ENCODE measurements around the gene MAGI2.

Gene MAGI2

DNA sequence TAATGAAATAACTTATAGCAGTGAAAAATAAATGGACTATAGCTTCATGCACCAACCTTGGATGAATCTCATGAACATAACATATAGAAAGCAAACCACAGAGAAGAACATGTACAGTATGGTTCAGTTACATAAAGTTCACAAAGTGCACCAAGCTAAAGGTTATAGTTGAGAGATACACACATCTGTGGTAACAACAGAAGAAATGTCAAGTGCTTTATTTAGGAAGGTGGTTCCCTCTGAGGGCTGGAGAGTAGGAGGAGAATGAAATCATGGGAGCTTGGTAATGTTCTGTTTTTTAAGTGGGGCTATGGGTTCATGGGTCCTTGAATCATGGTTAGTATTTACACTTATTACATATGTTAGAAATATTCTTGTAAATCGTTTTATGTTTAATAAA lies 1331.6 kb downstream of the MAGI2 start:
- no peak for DNase-seq

DNA sequence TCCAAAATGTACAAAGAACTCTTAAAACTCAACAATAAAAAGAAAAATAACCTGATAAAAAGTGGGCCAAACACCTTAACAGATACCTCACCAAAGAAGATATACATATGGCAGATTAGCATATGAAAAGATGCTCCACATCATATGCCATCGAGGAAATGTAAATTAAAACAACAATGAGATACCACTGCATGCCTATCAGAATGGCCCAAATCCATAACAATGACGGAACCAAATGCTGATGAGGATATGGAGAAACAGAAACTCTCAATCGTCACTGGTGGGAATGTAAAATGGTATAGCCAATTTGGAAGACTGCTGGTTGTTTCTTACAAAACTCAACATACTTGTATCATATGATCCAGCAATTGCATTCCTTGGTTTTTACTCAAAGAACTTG lies 1335.0 kb downstream of the MAGI2 start:
- DNase-seq = no peak

DNA sequence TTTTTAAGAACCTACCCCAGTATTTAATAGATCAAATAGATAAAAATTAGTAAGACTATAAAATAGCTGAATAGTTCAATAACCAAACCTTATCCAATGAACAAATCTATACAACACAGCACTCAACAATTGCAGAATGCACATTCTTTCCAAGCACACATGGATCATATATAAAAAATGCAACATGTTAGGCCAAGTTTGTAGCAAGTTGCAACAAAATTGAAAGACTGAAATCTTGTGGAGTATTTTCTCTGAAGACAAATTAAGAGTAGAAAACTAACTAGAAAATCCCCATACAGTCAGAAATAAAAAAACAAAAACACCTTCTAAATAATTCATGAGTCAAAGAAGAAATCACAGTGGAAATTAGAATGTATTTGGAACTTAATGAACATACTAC lies 1337.6 kb downstream of the MAGI2 start:
- DNase-seq = no peak

DNA sequence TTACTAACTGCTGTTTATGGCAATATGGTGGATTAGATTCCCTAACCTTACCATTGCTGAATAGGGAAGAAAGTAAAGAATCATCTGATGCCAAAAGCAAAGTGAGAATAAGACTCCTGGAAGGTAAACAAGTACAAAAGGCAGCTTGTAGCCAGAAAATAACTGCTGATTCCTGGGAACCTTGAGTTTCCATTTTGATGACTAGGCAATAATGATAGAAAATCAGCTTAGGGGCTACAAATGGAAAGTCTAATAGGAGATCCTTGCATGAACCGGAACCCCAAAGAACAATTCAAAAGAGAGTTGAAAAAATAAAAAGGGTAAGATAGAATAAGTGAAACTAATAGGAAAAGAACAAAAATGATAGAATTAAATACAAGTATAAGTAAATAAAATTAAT lies 1338.5 kb downstream of the MAGI2 start:
- no peak for DNase-seq

DNA sequence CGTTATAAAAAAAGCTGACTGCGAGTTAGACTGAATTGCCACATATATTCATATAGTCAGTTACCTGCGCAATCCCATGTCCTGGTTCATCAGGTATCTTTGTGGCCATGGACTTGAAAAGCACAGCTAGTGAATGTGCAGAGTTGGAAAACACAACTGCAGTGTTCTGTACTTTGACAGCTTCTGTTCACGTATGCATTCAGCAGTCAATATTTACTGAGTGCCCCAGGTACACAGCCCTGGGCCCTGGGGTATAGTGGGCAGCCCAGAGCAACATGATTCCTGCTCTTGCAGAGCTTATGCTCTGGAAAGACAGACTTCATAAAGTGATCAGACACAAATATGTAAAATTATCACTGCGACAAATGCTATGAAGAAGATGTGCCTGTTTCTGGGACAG lies 1341.0 kb downstream of the MAGI2 start:
- no peak for DNase-seq

DNA sequence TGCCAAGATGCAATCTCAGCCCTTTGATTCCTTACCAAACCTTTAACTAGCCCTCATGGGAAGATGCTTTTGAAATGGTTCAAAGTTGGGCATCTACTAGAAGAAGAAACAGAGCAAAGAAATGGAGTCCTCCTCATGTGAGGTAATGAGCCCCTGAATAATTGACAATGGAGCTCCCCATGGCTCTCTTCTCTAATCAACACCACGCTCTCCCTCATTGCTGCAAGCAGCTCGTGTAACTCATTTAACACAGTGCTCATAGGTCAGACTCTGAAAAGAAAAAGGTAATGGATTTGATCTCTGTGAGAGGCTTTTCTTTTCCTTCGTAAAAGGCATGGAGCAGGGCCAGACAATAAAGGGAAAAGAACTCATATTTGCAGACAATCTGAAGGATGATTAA lies 1342.1 kb downstream of the MAGI2 start:
- no peak for DNase-seq

DNA sequence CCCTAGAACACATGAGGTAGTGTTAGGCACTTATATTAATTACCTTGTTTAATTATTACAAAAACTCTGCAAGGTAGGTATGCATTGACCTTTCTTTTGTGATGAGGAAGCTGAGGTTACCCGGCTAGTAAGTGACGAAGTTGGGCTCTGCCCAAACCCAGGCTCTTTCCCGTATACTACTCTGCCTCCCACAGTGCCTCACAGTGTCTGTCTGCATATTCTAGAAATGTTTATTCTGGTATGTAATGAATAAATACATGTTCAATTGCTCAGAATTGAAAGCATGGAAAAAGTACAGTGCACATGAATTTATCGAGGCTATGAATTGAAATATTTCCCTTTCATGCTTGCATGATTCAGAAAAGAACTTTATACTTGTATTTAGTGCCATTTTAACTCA lies 1350.0 kb downstream of the MAGI2 start:
- DNase-seq = peak; percentile 53

DNA sequence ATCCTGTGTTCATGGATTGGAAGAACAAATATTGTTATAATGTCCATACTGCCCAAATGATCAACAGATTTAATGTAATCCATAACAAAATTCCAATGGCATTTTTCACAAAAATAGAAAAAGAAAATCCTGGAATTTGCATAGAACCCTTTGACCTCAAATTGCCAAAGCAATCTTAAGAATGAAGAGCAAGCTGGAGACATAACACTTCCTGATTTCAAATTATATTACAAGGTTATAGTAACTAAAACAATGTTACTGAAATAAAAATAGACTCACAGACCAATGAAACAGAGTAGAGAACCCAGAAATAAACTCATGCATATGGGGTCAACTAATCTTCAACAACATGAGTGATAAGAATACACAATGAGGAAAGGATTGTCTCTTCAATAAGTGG lies 1352.4 kb downstream of the MAGI2 start:
- DNase-seq = peak; percentile 58

DNA sequence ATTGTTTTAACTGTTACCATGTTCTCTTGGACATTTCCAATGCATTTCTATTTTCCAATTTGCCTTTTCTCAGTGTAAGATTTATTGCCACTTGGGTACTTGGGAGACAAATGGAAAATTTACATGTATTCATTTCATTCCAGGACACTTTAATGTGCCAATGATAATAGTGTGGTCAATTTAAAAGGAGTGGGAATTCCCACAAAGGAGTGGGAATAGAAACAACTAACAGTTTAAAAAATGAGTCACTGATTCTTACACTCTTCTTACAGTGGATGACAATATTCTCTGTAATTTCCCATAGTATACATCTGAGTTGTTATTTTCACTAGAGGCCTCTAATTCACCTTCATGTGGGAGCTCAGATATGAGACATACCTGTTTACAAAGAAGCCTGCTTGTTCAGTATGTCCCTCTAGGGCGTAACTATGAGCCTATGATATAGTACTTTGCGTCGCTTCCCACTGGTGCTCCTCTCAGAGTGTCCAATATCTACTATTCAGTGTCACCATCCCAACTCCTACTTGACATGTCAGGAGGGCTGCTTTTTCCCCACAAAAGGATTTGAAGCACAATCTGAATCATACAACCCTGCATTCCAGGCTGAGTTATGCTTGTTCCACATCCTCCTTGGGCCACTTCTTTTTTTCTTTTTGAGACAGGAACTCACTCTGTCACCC lies 1353.6 kb downstream of the MAGI2 start:
- DNase-seq = peak; percentile 95

DNA sequence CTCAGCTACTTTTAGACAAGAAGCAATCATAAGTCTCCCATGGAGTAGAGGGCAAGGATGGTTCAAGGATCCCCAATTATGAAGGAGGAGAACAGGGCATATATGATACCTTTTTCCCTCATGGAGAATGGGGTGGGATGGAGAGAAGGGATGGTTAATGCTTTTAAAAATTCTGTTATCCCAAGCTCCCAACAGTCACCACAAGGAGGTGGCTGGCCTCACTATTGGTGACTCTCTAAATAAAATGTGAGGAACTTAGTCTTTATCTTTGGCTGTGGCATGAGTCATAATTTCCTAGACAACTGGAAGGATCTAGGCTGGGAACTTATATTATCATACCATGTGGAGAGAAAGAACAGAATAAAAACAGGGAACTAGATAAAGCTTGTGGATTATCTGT lies 1357.9 kb downstream of the MAGI2 start:
- peak; percentile 85 for DNase-seq

DNA sequence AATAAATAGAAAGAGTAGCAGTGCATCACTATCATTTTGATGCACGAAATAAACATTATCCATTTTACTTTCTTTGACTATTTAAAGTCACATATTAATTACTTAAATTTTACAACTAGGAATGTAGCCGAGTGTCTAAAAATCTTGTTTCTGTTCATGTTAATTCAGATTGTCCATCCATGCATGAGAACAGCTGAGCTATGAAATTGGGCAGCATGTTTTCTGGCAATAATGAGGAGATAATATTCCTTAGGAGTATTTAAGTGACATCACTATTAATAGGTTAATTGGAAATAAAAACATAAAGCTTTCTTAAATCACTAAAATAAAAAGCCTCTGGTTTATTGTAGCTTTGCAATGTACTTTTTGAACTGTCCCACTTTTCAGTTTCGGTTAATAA lies 1361.1 kb downstream of the MAGI2 start:
- no peak for DNase-seq

DNA sequence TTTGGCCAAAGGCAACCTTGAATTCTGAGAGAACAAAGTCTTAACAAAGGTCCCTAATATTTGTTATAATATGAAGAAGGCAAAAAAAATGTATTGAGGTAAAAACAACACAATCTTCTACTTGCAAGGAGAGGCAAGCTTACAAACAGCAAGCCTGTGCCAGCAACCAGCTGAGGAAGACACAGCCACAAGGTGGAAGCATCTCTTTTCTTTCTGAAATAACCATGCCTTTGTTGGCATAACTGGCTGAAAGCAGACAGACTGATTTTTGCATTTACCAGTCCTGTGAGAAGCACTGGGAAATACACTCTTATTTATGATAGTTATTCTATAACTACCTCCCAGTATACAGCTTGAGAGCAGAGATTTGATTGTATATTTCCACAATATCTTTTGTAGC lies 1362.9 kb downstream of the MAGI2 start:
- DNase-seq = peak; percentile 34

DNA sequence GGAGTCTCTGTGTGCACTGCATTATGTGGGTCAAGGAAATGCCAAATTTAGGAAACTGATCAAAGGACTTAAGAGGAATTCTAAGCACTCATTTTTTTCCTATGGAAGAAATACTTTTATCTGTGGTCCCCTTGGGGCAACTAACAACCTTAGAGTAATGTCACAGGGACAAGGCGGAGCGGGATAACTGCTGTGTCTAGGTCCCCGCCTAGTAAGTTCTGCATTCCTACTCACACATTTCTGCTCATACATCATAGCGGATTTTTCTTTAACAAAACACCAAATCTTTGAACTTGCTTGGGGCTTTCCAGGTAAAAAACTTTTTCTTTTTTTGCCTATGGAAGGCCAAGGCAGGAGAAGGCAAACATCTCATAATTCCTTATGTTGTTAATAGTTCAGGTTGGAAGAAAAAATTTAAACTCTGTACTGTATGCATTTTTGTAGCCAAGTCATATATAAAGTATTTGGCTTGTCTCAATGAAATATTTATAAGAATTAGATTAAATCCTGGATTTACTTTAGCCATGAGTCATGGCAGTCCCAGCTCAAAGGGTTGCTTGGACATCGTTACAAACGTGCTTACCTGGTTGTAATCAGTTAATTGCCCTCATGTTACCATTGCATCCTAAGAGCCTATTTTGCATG lies 1369.9 kb downstream of the MAGI2 start:
- DNase-seq = peak; percentile 45

DNA sequence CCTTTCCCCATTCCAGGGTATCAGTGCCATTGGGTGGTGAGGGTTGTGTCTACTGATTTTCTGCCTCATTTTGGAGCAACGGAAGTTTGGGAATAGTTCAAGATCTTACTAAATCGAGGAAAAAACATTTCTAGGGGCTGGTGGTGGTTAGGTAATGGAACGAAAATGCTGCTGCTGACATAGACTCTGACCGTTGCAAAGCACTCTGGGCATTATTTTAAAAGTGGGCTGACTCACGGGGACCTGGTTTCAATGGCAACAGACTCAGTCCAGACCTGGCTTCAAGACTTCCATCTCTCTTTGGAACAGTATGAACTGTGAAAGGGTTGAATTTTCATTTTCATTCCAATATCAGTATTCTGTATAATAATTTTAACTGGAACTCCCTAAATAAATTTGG lies 1370.9 kb downstream of the MAGI2 start:
- no peak for DNase-seq

DNA sequence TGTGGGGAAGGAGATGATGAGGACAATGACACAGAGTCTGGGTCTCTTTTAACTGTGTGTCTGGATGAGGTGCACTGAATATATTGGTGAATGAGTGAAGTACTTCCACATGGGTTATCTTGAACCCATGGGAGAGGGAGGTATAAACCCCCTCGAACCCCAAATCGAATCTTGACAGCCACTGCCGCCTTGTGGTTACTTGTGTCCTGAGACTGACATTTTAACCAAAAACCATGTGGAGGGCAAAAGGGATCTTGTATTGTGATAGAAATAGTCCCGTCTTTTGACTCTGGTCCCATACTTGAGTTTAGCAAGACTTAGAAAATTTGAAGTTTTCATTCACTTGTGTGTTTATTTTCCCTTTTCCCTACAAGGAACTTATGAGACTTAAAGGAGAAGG lies 1371.6 kb downstream of the MAGI2 start:
- no peak for DNase-seq

DNA sequence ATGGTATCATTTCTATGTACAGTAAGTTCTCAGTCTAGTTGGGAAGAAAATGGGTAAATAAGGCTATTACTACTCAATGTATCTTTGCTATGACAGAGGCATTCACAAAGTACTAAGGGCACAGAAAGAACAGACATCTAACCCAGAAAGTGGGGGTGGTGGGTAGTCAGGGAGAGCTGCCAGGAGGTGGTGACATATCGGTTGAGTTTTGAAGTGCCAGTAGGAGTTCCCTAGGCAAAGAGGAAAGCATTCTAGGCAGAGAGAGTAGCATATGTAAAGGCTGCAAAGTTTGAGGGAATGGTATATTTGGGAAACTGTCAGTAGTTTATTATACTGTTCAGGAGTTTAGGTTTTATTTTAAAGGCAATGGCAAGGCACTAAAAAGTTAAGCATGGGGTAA lies 1372.1 kb downstream of the MAGI2 start:
- no peak for DNase-seq

DNA sequence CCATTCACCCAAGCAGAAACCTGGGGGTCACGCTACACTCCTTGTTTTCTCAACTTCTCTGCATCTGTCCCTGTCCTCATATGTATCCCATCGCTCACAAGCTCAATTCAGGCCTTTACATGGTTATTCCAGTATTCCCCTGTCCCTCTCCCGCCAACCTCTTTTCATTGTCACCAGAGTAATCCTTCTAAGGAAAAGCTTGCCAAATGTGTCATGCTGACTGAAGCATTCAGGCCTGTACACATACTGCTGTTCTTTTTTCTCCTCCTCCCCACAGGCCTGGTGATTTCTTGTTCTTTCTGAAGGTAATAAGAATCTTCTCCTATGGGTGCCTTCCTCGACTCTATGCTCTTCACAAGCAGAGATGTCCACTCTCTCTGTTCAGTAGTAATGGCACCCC lies 1372.7 kb downstream of the MAGI2 start:
- no peak for DNase-seq

DNA sequence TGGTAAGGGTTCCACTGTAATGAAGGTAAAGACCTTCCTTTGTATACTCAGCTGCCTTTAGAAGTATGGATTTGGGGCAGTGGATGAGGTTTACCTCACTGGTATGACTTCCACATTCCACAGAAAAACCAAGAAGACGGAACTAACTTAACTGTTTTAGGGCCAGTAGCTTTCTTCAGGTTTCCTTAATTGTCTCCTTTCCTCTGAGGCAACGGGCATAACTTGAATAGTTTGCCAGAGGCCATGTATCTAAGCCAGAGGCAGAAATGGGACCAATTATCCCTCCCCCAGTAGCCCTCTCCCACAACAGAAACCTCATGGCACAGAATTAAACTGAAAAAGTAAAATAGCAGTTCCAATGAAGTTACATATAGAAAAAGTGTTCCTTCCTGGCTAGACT lies 1373.2 kb downstream of the MAGI2 start:
- DNase-seq = peak; percentile 42

DNA sequence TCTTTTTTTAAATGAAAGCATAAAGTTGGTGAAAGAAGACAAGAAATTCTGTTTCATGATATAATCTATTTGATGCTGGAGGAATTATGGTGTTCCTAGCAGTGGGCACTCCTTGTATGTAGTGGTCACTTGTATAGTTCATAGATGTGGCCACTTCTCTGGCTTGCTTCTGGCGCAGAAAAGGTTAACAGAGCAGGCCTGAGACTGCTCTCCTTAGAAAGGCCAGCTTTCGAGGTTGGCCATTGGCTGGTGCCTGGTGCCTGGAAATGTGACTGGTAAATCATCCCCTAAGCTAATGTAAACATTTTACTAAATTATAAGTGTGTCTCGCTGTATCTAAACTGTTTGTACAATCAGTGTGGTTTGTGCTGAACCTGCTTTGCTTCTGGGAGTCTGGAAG lies 1378.8 kb downstream of the MAGI2 start:
- DNase-seq = no peak

DNA sequence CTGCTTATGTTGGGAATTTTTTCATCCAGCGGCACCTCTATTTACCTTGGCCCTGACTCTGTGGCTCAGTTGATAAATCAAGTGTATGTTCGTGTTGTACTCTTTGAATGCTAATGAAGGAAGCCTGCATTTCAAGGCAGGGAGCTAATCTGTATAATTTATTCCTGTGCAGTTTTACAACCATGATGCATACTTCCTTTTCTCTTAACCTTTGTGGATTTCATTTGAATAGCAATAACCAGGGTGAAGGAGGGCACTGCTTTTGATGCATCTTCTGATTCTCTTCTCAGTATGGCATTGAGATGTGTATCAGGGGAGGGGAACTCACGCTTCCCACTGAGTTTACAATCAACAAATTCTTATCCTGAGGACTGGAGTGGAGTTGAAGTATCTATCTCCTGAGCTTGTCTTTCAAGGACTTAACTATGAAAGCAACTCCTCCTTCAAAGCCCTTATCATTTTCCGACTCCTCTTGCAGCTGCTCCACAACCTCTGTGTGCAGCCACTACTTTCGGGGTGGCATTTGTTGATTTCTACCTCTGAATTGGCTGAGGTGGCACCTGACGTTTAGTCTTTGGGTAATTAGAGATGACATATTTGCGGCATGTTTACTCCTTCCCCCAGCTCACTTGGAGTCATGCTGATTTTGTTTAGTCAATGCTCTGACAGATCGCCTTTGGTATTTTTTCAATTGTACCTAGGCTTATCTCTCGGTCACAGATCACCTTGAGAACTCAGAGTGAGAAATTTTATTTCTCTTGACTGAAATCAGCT lies 1379.7 kb downstream of the MAGI2 start:
- DNase-seq = no peak

DNA sequence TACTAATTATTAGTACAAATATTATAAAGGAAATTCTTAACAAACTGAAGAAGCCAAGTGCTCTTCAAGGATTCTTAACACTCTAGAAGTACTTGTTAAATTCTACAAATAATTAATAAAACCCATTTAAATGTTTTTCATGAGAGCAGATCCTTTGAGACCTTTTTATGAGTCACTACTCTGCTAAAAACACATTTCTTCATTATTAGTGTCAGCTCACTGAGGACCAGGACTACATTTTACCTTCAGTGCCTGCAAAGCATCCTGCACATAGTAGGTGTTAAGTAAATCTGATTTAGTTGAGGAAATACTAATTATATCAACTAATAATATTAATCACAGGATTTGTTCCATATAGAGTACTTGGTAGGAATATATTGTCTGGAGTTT lies 1381.3 kb downstream of the MAGI2 start:
- no peak for DNase-seq

DNA sequence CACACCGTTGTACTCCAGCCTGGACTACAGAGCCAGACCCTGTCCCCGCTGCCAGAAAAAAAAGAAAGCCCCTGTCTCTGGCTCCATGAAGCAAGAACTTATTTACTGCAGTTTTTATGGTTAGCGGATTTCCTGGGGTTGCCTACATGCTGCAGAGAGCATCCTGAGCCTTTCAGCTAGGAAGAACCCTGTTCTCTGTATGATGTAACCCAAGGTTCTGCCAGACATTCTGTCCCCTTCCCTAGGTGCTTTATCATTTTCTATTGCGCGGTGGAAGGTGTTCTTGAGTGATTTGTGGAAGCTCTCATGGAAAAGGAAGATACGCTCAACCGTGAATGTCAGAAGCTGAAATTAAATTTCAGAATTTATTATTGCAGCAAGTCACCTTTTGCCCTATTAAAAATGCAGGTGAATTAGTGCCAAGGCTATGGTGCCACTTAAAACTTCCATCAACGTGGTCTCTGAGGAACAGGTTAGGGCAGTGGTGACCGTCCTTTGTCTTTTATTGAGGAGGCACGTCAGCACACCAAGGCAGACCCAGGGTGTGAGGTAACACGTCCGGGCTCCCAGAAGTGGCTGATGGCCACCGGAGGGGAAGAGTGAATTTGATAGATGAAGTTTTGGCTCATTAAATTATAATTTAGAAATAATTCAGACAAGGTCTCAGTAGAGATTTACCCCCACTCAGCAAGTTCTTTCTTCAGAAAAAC lies 1381.8 kb downstream of the MAGI2 start:
- no peak for DNase-seq

DNA sequence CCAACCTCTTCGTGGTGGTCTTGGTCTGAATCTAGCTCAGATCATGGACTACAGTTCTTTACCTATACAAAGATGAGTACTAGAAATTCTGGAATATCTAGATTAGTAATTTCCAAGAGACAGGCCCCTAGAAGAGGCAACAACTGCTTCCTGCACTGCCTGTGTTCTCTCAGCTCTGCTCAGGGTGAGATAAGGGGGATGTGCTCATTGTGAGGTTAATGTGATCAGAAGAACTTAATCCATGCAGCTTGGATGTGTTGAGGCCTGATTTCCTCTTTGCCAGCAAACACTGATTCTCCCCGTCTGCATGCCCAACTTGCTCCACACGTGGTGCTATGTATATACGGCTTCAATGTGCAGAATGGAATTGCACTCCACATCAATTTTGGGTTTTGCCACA lies 1386.9 kb downstream of the MAGI2 start:
- no peak for DNase-seq
